Glutamatergic neuron (in vitro differentiated cells): ENCODE data around the gene NECAB2. TPM values are rescaled to one million over a fixed set of nuclear protein-coding genes. Genes with fewer than 3 reads are reported as not detected.

Experiments
- DNase-seq: peaks from one replicate; pipeline ENCODE4 v3.0.0; 2022
- H3K27ac Mint-ChIP-seq: one replicate; pipeline ENCODE4 v1.8.0; 2020; ENCODE audit warnings: mild to moderate bottlenecking, mixed read lengths, inconsistent platforms; ENCODE audit not compliant: unreplicated experiment
- H3K27me3 Mint-ChIP-seq: one replicate; pipeline ENCODE4 v1.8.0; 2020; ENCODE audit warnings: mild to moderate bottlenecking, moderate library complexity, mixed read lengths, inconsistent platforms; ENCODE audit not compliant: unreplicated experiment
- H3K36me3 Mint-ChIP-seq: one replicate; pipeline ENCODE4 v1.8.0; 2020; ENCODE audit warnings: mild to moderate bottlenecking, mixed read lengths, inconsistent platforms; ENCODE audit not compliant: unreplicated experiment
- H3K4me1 Mint-ChIP-seq: one replicate; pipeline ENCODE4 v1.8.0; 2020; ENCODE audit warnings: mild to moderate bottlenecking, low read depth, mixed read lengths, inconsistent platforms; ENCODE audit not compliant: unreplicated experiment
- H3K4me3 Mint-ChIP-seq: one replicate; pipeline ENCODE4 v1.8.0; 2020; ENCODE audit warnings: mild to moderate bottlenecking, mixed read lengths, inconsistent platforms; ENCODE audit not compliant: unreplicated experiment
- H3K9me3 Mint-ChIP-seq: one replicate; pipeline ENCODE4 v1.8.0; 2020; ENCODE audit warnings: mild to moderate bottlenecking, moderate library complexity, mixed read lengths, inconsistent platforms; ENCODE audit not compliant: unreplicated experiment
- CTCF ChIP-seq: fragments of 200-600 bp; sonication (generic); IDR thresholded peaks from one replicate; pipeline ENCODE4 v1.5.0; 2021; ENCODE audit not compliant: partially characterized antibody, unreplicated experiment
- total RNA-seq: library from RNA; stranded (reverse); fragmentation: NEBNext Ultra II Directional; extraction: Animal tissue kit (Norgen Biotek cat#: 25700); gene quantifications from one replicate; pipeline ENCODE4 v1.2.1, GENCODE V29; 2021; ENCODE audit not compliant: unreplicated experiment

The NECAB2 gene
- total RNA-seq, 1 donor from 2014 or later: 112 TPM

- no peak for TF ChIP-seq CTCF
- H3K36me3 Mint-ChIP-seq: no peaks in the 10 kb centered on the region
Observed at GRCh38 chr16:83932955-83933673, 34.9 kb upstream of the NECAB2 start.

GRCh38 chr16:83933885-83934683 is 34.0 kb upstream of the NECAB2 start:
- Mint-ChIP-seq H3K4me1 (peaks cover 8% of the 10 kb centered on the region), H3K9me3 (peaks cover 10% of the 10 kb centered on the region), H3K27ac (no peak overlapping the region), H3K27me3 (peaks cover 10% of the 10 kb centered on the region), H3K4me3 (no peak overlapping the region), H3K36me3 (no peaks in the 10 kb centered on the region)
- no peak for TF ChIP-seq CTCF
- DNase-seq: no peak

More at GRCh38 chr16:83932955-83933673, 34.9 kb upstream of the NECAB2 start:
- Mint-ChIP-seq H3K9me3 (peaks cover 10% of the 10 kb centered on the region), H3K27ac (no peak overlapping the region), H3K4me1 (peaks cover 8% of the 10 kb centered on the region), H3K4me3 (no peak overlapping the region), H3K27me3 (peaks cover 10% of the 10 kb centered on the region)
- DNase-seq: no peak

GRCh38 chr16:83934684-83934977 is 33.4 kb upstream of the NECAB2 start:
- Mint-ChIP-seq H3K36me3 (no peaks in the 10 kb centered on the region), H3K4me3 (no peak overlapping the region), H3K4me1 (peaks cover 11% of the 10 kb centered on the region), H3K27ac (no peak overlapping the region), H3K9me3 (peaks cover 13% of the 10 kb centered on the region), H3K27me3 (peaks cover 13% of the 10 kb centered on the region)
- TF ChIP-seq CTCF: no peak
- DNase-seq: no peak

GRCh38 chr16:83935005-83935857 is 32.8 kb upstream of the NECAB2 start:
- Mint-ChIP-seq H3K27me3 (peaks cover 11% of the 10 kb centered on the region), H3K4me3 (no peak overlapping the region), H3K36me3 (no peaks in the 10 kb centered on the region), H3K27ac (peak overlapping the region; percentile 63), H3K4me1 (peaks cover 9% of the 10 kb centered on the region), H3K9me3 (peaks cover 14% of the 10 kb centered on the region)
- peak; percentile 14 for DNase-seq
- TF ChIP-seq CTCF: no peak
